Retinal pigment epithelial cell (primary cell): Measurements from ENCODE around the gene RPS21.

Experiments used
- DNase-seq: peaks from one replicate; pipeline ENCODE4 v3.0.0-alpha.2; 2010; ENCODE audit warnings: low read depth
- H3K4me3 ChIP-seq: 2 replicates; pipeline ENCODE4 v1.5.1; 2011; ENCODE audit warnings: mild to moderate bottlenecking, low read length, control low read depth, moderate library complexity
- TF ChIP-seq, protein P1 (sequence below): conservative IDR thresholded peaks from 2 replicates; pipeline ENCODE4 v1.5.1; 2011; ENCODE audit warnings: low read depth, low read length, control low read depth, inconsistent platforms

The RPS21 gene

DNA sequence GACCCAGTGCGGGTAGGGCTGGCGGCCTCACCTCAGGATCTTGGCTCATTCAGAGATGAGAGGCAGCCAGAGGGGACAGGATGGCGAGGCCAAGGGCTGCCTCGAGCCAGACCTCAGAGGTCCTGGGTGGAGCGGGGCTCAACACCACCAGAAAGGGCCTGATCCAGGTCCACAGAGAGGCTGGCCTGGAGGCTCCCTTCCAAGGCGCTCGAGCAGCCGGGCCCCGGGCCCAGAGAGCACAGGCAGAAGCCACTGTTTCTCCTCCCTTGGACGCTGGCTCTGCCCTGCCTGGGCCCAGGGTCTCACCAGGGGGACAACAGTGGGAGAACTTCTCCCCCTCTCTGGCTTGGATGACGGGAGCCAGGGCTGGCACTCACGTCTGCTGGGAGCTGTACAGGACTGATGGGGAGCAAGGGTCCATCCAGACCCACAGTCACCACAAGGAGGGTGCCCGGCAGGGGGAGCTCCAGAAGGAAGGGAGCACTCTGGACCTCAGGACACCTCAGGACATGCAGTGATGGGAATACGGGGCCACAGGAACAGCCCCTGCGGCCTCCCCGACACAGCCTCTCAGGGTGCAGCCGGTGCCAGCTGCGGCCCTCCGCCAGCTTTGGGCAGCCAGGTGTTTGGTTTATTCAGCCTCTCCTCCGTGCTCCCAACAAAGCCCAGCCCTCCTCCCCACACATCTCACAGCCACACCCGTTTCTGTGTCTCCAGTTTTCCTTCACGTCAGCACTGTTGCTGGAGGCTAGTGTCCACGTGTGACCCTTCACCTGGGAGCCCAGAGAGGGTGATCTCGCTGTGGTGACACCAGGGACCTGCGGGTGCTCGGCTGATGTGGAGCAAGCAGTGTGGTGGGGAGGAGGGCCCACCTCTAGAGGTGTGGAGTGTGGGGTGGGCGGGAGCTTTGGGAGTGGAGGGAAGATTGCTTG lies 8.7 kb downstream of the RPS21 start:
- TF ChIP-seq, protein P1, sequence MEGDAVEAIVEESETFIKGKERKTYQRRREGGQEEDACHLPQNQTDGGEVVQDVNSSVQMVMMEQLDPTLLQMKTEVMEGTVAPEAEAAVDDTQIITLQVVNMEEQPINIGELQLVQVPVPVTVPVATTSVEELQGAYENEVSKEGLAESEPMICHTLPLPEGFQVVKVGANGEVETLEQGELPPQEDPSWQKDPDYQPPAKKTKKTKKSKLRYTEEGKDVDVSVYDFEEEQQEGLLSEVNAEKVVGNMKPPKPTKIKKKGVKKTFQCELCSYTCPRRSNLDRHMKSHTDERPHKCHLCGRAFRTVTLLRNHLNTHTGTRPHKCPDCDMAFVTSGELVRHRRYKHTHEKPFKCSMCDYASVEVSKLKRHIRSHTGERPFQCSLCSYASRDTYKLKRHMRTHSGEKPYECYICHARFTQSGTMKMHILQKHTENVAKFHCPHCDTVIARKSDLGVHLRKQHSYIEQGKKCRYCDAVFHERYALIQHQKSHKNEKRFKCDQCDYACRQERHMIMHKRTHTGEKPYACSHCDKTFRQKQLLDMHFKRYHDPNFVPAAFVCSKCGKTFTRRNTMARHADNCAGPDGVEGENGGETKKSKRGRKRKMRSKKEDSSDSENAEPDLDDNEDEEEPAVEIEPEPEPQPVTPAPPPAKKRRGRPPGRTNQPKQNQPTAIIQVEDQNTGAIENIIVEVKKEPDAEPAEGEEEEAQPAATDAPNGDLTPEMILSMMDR, result peak; percentile 18
- no peak overlapping the region for H3K4me3 ChIP-seq
- no peak for DNase-seq

DNA sequence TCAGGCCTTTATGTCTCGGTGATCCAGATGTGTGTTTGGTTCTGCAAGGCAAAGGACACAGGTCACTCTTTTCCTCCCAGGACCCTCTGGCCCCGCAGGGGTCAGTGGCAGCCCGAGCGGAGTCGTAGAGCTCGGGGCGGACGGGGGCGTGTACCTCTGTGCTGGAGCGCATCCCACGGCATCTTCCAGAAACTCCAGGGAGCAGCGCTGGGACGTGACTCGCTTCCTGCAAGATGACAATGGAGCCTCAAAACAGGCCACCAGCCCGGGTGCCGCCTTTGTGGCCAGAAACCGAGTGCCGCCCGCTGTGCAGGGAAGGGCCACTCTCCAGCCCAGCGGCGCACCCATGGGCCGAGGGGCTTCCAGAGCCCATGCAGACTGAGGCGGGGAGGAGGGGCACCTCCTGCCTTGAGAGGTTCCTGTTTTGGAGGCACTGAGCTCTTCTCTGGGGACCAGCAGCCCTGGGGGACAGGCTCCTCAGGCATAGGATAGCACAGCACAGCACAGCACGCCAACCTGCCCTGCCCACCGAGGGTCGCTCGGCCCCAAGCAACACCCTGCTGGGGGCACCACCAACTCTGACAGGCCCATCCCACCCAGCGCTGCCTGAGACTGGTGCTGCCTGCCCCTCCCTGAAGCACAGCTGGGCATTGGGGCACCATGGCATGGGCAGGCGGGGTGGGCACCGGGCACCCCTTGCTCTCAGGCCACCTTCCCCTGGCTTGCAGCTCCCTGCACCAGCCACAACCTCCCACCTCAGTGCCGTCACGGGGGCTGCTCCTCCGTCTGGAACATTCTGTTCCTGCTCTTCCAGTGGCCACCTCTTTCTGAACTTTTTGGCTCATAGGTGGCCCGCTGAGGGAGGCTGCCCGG lies 9.7 kb downstream of the RPS21 start:
- no peak for DNase-seq
- TF ChIP-seq, protein P1, result no peak
- H3K4me3 ChIP-seq, result no peak overlapping the region

DNA sequence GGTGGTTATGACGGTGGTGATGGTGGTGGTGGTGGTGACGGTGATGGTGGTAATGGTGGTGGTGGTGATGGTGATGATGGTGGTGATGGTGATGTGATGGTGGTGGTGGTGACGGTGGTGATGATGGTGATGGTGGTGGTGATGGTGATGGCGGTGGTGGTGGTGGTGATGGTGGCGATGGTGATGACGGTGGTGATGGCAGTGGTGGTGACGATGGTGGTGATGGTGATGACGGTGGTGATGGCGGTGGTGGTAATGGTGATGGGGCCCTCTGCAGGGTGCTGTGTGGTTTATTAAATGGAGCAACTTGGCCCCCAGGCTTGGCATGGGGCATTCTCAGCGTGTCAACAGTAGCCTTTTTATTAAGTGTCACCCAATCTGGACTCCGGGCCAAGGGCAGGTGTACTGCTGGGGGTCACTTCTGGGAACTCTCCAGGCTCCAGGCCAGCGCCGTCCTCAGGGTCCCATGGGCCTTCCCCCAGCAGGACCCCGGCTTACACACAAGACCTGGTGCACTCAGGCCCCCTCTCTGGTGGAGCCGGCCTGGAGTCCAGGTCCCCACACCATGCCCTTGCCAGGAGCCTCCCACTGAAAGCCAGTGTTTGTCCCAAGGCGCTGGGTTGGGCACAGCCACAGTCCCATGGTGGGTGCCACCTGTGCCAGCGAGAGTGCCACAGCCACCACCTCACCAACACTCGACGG lies 11.4 kb downstream of the RPS21 start:
- no peak overlapping the region for H3K4me3 ChIP-seq
- DNase-seq, result no peak
- TF ChIP-seq, protein P1, result no peak

DNA sequence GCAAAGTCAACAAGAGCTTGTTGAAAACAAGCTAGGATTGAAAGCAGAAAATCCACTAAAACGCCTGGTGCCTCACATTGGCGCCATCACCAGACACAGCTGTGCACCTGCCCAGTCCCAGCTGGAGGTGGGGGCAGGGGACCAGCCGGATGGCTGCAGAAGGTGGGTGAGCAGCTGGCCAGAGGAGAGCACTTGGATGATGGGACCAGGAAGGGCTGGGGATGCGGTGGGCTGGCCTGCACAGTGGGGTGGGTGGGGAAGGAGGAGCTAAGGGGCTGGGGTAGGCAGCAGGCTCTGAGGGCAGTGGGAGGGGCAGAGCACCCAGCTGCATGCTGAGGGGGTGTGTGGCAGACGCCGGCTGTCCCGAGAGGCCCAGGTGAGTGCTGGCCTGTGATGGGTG lies 13.1 kb downstream of the RPS21 start:
- DNase-seq, result no peak
- H3K4me3 ChIP-seq, result no peak overlapping the region
- TF ChIP-seq, protein P1, result no peak

DNA sequence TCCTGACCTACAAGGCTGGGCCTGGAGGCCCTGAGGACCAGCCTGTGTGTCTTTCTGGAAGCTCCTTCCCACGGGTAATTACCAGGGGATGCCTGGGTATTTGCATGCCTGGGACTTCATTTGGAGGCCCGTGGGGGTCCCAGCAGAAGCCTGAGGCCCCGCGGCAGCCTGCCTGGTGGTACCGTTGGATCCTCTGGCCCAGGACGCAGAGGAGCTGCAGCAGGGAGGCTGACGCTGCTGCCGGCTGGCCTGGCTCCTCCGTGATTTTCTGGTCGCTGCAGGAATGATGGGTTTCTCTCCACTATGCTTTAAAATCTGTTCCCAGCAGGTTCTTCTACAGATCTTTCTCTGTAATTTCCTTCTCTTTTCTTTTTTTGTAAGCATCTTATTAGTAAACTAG lies 13.6 kb downstream of the RPS21 start:
- TF ChIP-seq, protein P1, result no peak
- no peak for DNase-seq
- H3K4me3 ChIP-seq, result no peak overlapping the region

DNA sequence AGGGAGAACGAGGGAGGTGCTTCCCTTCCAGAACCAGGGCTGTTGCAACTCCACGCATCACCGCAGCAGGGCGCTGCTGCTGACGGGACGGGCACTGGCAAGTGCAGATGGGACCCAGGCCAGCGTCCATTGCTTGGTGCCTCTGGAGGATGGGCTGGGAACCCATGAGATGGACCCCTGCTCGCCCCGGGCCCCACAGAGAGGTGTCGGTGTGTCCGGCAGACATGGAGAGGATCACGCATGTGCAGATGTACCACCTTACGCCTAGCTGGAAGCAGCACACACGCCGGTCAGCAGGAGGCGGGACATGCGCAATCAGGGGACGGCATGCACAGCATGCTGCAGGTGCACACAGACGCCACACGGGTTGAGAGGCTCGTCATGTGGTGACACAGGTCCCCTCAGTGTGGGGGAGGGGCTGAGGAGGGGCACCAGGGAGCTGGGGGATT lies 14.5 kb downstream of the RPS21 start:
- TF ChIP-seq, protein P1, result peak; percentile 33
- no peak overlapping the region for H3K4me3 ChIP-seq
- no peak for DNase-seq
